K562 (cell line): ENCODE data around the gene FLCN. TPM values are rescaled to one million over a fixed set of nuclear protein-coding genes. Genes with fewer than 3 reads are reported as not detected.

Experiments
- ESRRA ChIP-seq: fragments of 450-650 bp; IDR thresholded peaks from 2 replicates; pipeline ENCODE4 v1.6.1; 2014; ENCODE audit warnings: low read depth, mild to moderate bottlenecking, moderate library complexity, borderline replicate concordance
- ETV1 ChIP-seq: fragments of 450-650 bp; conservative IDR thresholded peaks from 2 replicates; pipeline ENCODE4 v1.6.1; 2016; ENCODE audit warnings: missing genetic modification characterization, control low read depth, low read depth, missing compliant biosample characterization
- PATZ1 ChIP-seq: fragments of 250-450 bp; sonication (Bioruptor Pico); IDR thresholded peaks from 2 replicates; pipeline ENCODE4 v1.5.0; 2020; ENCODE audit warnings: mild to moderate bottlenecking, borderline replicate concordance
- SNRNP70 ChIP-seq: fragments of 200-400 bp; formaldehyde crosslinking; optimal IDR thresholded peaks from 2 replicates; pipeline ENCODE3; 2017; ENCODE audit warnings: low read depth, low read length
- TAF1 ChIP-seq: IDR thresholded peaks from 2 replicates; pipeline ENCODE4 v1.6.1; 2011; ENCODE audit warnings: mild to moderate bottlenecking, low read length, moderate library complexity; ENCODE audit not compliant: insufficient read depth, control insufficient read depth, severe bottlenecking; ENCODE audit errors: extremely low read depth
- polyA plus RNA-seq, 8 experiments: library from polyadenylated mRNA; depleted of rRNA in 4 of 8; stranded (reverse) in 5 of 8; unstranded in 3 of 8; fragments of >200 nt; fragmentation: Nextera tagmentation in 2 of 8; fragmentation: Illumina TruSeq in 1 of 8; extraction: Ambion mirVana in 2 of 8; extraction: Trizol in 1 of 8; gene quantifications; 2 replicates each; pipeline versions ENCODE4 v1.2.1 to v1.2.3, GENCODE V29; 2011 to 2014; ENCODE audit warnings: inconsistent platforms in 1 of 8, missing spikeins in 1 of 8
- total RNA-seq, 7 experiments: library from RNA; depleted of rRNA in 6 of 7; stranded (reverse); fragments of >200 nt in 6 of 7; fragmentation: Illumina TruSeq in 2 of 7; extraction: Trizol in 2 of 7; gene quantifications; 2 replicates each; pipeline versions ENCODE4 v1.2.1 to v1.2.3, GENCODE V29; 2011 to 2021; ENCODE audit warnings: low replicate concordance in 1 of 7
- TF ChIP-seq, protein P1 (sequence below): fragments of 450-650 bp; IDR thresholded peaks from 2 replicates; pipeline ENCODE4 v1.6.1; 2017; ENCODE audit warnings: antibody characterized with exemption, mild to moderate bottlenecking

FLCN gene
- total and polyA plus RNA-seq, 9 of the 15 experiments (the other 6 are each of a cell fraction or from before 2014, with no cell fraction given): 1.6 to 33.5 (median 10.9) TPM

DNA sequence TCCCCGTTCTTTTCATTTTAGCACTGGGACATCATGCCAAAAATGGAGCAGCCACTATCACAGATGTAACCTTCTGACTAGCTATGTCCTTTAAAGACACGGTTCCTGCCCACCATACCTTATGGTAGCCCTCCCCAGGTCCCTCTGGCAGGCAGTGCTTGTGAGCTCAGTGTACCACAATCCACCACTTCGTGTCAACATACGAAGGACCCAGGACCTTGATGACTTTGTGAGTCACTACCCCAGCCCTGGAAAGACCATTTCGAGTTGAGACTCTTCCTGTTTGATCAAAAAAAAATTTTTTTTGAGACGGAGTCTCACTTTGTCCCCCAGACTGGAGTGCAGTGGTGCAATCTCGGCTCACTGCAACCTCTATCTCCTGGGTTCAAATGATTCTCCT lies 21.0 kb upstream of the FLCN start (continued):
- TF ChIP-seq, protein P1, sequence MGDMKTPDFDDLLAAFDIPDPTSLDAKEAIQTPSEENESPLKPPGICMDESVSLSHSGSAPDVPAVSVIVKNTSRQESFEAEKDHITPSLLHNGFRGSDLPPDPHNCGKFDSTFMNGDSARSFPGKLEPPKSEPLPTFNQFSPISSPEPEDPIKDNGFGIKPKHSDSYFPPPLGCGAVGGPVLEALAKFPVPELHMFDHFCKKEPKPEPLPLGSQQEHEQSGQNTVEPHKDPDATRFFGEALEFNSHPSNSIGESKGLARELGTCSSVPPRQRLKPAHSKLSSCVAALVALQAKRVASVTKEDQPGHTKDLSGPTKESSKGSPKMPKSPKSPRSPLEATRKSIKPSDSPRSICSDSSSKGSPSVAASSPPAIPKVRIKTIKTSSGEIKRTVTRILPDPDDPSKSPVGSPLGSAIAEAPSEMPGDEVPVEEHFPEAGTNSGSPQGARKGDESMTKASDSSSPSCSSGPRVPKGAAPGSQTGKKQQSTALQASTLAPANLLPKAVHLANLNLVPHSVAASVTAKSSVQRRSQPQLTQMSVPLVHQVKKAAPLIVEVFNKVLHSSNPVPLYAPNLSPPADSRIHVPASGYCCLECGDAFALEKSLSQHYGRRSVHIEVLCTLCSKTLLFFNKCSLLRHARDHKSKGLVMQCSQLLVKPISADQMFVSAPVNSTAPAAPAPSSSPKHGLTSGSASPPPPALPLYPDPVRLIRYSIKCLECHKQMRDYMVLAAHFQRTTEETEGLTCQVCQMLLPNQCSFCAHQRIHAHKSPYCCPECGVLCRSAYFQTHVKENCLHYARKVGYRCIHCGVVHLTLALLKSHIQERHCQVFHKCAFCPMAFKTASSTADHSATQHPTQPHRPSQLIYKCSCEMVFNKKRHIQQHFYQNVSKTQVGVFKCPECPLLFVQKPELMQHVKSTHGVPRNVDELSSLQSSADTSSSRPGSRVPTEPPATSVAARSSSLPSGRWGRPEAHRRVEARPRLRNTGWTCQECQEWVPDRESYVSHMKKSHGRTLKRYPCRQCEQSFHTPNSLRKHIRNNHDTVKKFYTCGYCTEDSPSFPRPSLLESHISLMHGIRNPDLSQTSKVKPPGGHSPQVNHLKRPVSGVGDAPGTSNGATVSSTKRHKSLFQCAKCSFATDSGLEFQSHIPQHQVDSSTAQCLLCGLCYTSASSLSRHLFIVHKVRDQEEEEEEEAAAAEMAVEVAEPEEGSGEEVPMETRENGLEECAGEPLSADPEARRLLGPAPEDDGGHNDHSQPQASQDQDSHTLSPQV: no peak
- TF ChIP-seq ESRRA (no peak), SNRNP70 (no peak), PATZ1 (no peak), TAF1 (no peak), ETV1 (tag) (no peak)
